ENCODE results near the gene CLRN3. TPM values are rescaled to one million over a fixed set of nuclear protein-coding genes. Genes with fewer than 3 reads are reported as not detected.

The CLRN3 gene
- total RNA-seq, 4 donors from 2014 or later, result not detected

DNA sequence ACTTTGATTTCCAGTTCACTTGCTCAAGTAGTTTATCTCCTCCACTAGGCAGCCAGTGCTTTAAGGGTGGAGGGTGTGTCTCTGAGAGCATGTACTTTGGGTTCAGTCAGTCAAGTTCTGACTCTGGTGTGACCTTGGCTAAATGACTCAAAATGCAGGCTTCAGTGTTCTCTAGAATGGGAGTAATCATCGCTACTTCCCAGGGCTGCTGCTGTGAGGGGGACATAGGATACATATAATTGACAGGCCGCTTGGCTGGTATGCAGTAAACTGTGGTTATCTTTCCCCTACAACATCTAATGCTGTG, 17.7 kb upstream of the CLRN3 start:
- WGBS, result 89% methylated on average over 2 of the region's 2 CpGs
- Histone ChIP-seq H3K36me3 (no peaks in the 10 kb centered on the region), H3K27me3 (peaks cover 20% of the 10 kb centered on the region), H3K4me3 (no peak overlapping the region), H3K9me3 (no peaks in the 10 kb centered on the region), H3K27ac (no peak overlapping the region), H3K4me1 (peaks cover 40% of the 10 kb centered on the region)
- TF ChIP-seq, protein P1, sequence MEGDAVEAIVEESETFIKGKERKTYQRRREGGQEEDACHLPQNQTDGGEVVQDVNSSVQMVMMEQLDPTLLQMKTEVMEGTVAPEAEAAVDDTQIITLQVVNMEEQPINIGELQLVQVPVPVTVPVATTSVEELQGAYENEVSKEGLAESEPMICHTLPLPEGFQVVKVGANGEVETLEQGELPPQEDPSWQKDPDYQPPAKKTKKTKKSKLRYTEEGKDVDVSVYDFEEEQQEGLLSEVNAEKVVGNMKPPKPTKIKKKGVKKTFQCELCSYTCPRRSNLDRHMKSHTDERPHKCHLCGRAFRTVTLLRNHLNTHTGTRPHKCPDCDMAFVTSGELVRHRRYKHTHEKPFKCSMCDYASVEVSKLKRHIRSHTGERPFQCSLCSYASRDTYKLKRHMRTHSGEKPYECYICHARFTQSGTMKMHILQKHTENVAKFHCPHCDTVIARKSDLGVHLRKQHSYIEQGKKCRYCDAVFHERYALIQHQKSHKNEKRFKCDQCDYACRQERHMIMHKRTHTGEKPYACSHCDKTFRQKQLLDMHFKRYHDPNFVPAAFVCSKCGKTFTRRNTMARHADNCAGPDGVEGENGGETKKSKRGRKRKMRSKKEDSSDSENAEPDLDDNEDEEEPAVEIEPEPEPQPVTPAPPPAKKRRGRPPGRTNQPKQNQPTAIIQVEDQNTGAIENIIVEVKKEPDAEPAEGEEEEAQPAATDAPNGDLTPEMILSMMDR (IDR thresholded peaks at IDR 0.05), result no peak
- TF ChIP-seq POLR2AphosphoS5 (IDR thresholded peaks at IDR 0.05), result no peak
- TF ChIP-seq POLR2A (IDR thresholded peaks at IDR 0.05), result no peak
- TF ChIP-seq EP300 (IDR thresholded peaks at IDR 0.05), result no peak
- no peak for DNase-seq (ENCODE audit: low spot score in 2 of 2)

- H3K27me3 ChIP-seq, result peaks cover 20% of the 10 kb centered on the region
- TF ChIP-seq POLR2A (IDR thresholded peaks at IDR 0.05), result no peak
- TF ChIP-seq, protein P1 (IDR thresholded peaks at IDR 0.05), result no peak
- TF ChIP-seq EP300 (IDR thresholded peaks at IDR 0.05), result no peak
- no peak for TF ChIP-seq POLR2AphosphoS5 (IDR thresholded peaks at IDR 0.05)
- WGBS, result 91% methylated on average over 7 of the region's 7 CpGs
- no peaks in the 10 kb centered on the region for H3K36me3 ChIP-seq
- H3K9me3 ChIP-seq, result no peaks in the 10 kb centered on the region
- DNase-seq (ENCODE audit: low spot score in 2 of 2), result peak in 1 of 2 donors; percentile 60
- H3K27ac ChIP-seq, result no peak overlapping the region
- no peak overlapping the region for H3K4me3 ChIP-seq
- peaks cover 40% of the 10 kb centered on the region for H3K4me1 ChIP-seq
Measured at GRCh38 chr10:127909716-127910463, 17.1 kb upstream of the CLRN3 start.

GRCh38 chr10:127908959-127909267, 16.2 kb upstream of the CLRN3 start:
- no peak overlapping the region for H3K4me3 ChIP-seq

DNA sequence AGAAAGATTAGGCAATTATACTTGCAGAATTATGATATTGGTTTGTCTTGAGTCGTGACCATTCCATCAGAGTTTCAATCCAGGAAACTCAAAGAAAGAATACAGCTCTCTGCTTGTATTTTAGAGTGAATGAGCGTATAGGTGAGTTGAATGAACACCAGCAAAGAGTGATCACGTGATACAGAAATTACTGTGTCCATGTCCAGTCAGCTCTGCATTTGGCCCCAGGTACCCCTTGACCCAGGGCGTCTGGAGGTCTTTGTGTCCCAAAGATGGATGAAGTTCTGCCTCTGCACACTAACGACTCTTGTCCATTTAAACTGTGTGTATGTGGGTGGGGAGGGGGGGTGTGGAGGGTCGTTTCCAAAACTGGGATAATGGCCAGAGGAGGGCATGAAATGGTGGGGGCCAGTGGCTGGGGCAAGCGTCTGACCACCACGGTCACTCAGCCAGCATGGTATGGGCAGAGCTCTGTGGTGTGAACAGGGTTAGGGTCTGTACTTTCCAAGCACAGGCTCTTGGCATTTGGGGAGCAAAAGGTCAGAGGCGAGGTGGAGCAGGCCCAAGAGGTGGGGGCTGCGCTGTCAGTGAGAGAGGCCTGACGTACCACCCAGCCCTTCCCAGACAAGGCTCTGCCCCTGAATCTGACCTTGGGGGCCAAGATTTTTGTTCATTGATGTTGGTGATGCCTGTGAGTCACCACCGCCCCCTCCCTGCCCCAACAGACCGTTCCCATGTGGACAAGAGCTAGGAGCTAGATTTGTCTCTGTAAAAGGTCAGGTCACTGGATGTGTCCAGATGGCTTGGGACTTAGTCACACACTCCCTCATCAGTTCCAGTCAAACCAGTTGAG, 15.6 kb upstream of the CLRN3 start:
- Histone ChIP-seq H3K27ac (no peak overlapping the region), H3K4me1 (peaks cover 36% of the 10 kb centered on the region), H3K27me3 (peaks cover 20% of the 10 kb centered on the region), H3K36me3 (no peaks in the 10 kb centered on the region), H3K9me3 (no peaks in the 10 kb centered on the region), H3K4me3 (peak overlapping the region; percentile 71)
- TF ChIP-seq, protein P1 (IDR thresholded peaks at IDR 0.05), result no peak
- TF ChIP-seq POLR2AphosphoS5 (IDR thresholded peaks at IDR 0.05) (no peak), EP300 (IDR thresholded peaks at IDR 0.05) (no peak), POLR2A (IDR thresholded peaks at IDR 0.05) (no peak)
- peak in 1 of 2 donors; percentile 55 for DNase-seq (ENCODE audit: low spot score in 2 of 2)
- 57% methylated on average over 12 of the region's 13 CpGs for WGBS

More at GRCh38 chr10:127908959-127909267, 16.2 kb upstream of the CLRN3 start:
- H3K4me1 ChIP-seq, result peaks cover 40% of the 10 kb centered on the region
- H3K9me3 ChIP-seq, result no peaks in the 10 kb centered on the region
- H3K27ac ChIP-seq, result no peak overlapping the region
- 84% methylated on average over 4 of the region's 8 CpGs for WGBS
- peaks cover 20% of the 10 kb centered on the region for H3K27me3 ChIP-seq
- TF ChIP-seq EP300 (IDR thresholded peaks at IDR 0.05), result no peak
- TF ChIP-seq, protein P1 (IDR thresholded peaks at IDR 0.05), result no peak
- no peak for TF ChIP-seq POLR2AphosphoS5 (IDR thresholded peaks at IDR 0.05)
- TF ChIP-seq POLR2A (IDR thresholded peaks at IDR 0.05), result no peak
- no peaks in the 10 kb centered on the region for H3K36me3 ChIP-seq
- DNase-seq (ENCODE audit: low spot score in 2 of 2), result no peak
